GM12878 (cell line): ENCODE measurements around the gene KIRREL3. TPM values are rescaled to one million over a fixed set of nuclear protein-coding genes. Genes with fewer than 3 reads are reported as not detected.

Experiments
- ATAC-seq: fragments of 200-7000 bp; cut with Tn5 transposase; 3 replicates; pipeline ENCODE4 v1.9.1; 2020; ENCODE audit warnings: mild to moderate bottlenecking, moderate library complexity
- BruUV-seq: library from RNA; stranded (reverse); fragments of 400-500 nt; replicated peaks from 2 replicates; lab custom pipeline; 2021; lab: Mats Ljungman, UMichigan
- CTCF ChIA-PET: fragments of 300-600 bp; sonication (Branson Sonifier 250); formaldehyde crosslinking; extraction: SDS; loops from one replicate; lab custom pipeline; 2021; ENCODE audit warnings: inconsistent platforms; lab: Yijun Ruan, JAX
- POLR2A ChIA-PET: fragments of 350-600 bp; formaldehyde crosslinking; extraction: SDS; loops from one replicate; lab custom pipeline; 2021; ENCODE audit warnings: inconsistent platforms; lab: Charles Lee
- RAD21 ChIA-PET: fragments of 300-600 bp; sonication (Branson Sonifier 250); formaldehyde crosslinking; loops from one replicate; lab custom pipeline; 2023; ENCODE audit warnings: antibody characterized with exemption; ENCODE audit not compliant: unreplicated experiment; lab: Charles Lee
- SMC1A ChIA-PET: fragments of 300-600 bp; sonication (Branson Sonifier 250); formaldehyde crosslinking; loops from one replicate; lab custom pipeline; 2023; ENCODE audit not compliant: unreplicated experiment, uncharacterized antibody; lab: Charles Lee
- DNase-seq: peaks from one replicate; pipeline ENCODE4 v3.0.0-alpha.2; 2011; ENCODE audit warnings: low read depth, low spot score
- FAIRE-seq: peaks from 3 replicates; lab custom pipeline; 2011; peaks lifted over from hg19 to GRCh38; lab: Jason Lieb, UNC
- H2AFZ ChIP-seq: 2 replicates; pipeline ENCODE4 v1.6.0; 2011; ENCODE audit warnings: low read depth, low read length, control low read depth; ENCODE audit not compliant: control insufficient read depth
- H3K27ac ChIP-seq: 2 replicates; pipeline ENCODE4 v1.5.1; 2011; ENCODE audit warnings: control low read depth; ENCODE audit not compliant: control insufficient read depth, insufficient read depth
- H3K27me3 ChIP-seq, 2 experiments: replicated peaks in 1 of 2; 2 replicates each; pipeline versions ENCODE4 v1.6.0 to v1.6.1; 2011; ENCODE audit warnings: low read length in 1 of 2; ENCODE audit not compliant: control insufficient read depth in 2 of 2, insufficient read depth in 2 of 2
- H3K36me3 ChIP-seq, 2 experiments: 2 replicates each; pipeline ENCODE4 v1.5.1; 2011; ENCODE audit warnings: low read length in 1 of 2; ENCODE audit not compliant: control insufficient read depth in 2 of 2, insufficient read depth in 2 of 2
- H3K4me1 ChIP-seq: 2 replicates; pipeline ENCODE4 v1.6.1; 2011; ENCODE audit warnings: mild to moderate bottlenecking, low read length, moderate library complexity, mixed read lengths; ENCODE audit not compliant: control insufficient read depth, insufficient read depth
- H3K4me2 ChIP-seq: 2 replicates; pipeline ENCODE4 v1.6.0; 2011; ENCODE audit warnings: control low read depth; ENCODE audit not compliant: control insufficient read depth, insufficient read depth
- H3K4me3 ChIP-seq: fragments of 200-600 bp; sonication (generic); 2 replicates; pipeline ENCODE4 v1.5.1; 2016
- H3K79me2 ChIP-seq: 2 replicates; pipeline ENCODE4 v1.6.0; 2011; ENCODE audit warnings: low read length; ENCODE audit not compliant: control insufficient read depth, insufficient read depth
- H3K9ac ChIP-seq: 2 replicates; pipeline ENCODE4 v1.8.0; 2011; ENCODE audit warnings: low read length, control low read depth, mixed read lengths; ENCODE audit not compliant: control insufficient read depth, insufficient read depth
- H3K9me3 ChIP-seq: replicated peaks from 3 replicates; pipeline ENCODE4 v1.5.1; 2011; ENCODE audit warnings: mild to moderate bottlenecking, low read length; ENCODE audit not compliant: control insufficient read depth, insufficient read depth
- H4K20me1 ChIP-seq: 2 replicates; pipeline ENCODE4 v1.6.0; 2011; ENCODE audit not compliant: control insufficient read depth, insufficient read depth
- BRCA1 ChIP-seq: IDR thresholded peaks from 2 replicates; pipeline ENCODE4 v1.6.1; 2011; ENCODE audit warnings: low read depth, low read length, improper control_type of control experiment
- EZH2 ChIP-seq: IDR thresholded peaks from 2 replicates; pipeline ENCODE4 v1.6.1; 2012; ENCODE audit warnings: low read depth, mild to moderate bottlenecking, control low read depth, inconsistent platforms, low read length, borderline replicate concordance; ENCODE audit not compliant: control insufficient read depth
- FOXM1 ChIP-seq: IDR thresholded peaks from 2 replicates; pipeline ENCODE4 v1.6.1; 2012; ENCODE audit warnings: low read depth, mild to moderate bottlenecking, inconsistent platforms, low read length, moderate library complexity
- IKZF1 ChIP-seq: fragments of 450-650 bp; conservative IDR thresholded peaks from 2 replicates; pipeline ENCODE4 v1.6.1; 2017; ENCODE audit warnings: antibody characterized with exemption, mild to moderate bottlenecking
- JUNB ChIP-seq: IDR thresholded peaks from 2 replicates; pipeline ENCODE4 v1.6.1; 2016; ENCODE audit warnings: antibody characterized with exemption, mild to moderate bottlenecking
- KLF5 ChIP-seq: fragments of 450-650 bp; IDR thresholded peaks from 2 replicates; pipeline ENCODE4 v1.6.1; 2014; ENCODE audit warnings: mild to moderate bottlenecking; ENCODE audit not compliant: partially characterized antibody
- MTA3 ChIP-seq: IDR thresholded peaks from 2 replicates; pipeline ENCODE4 v1.6.1; 2012; ENCODE audit warnings: low read length, inconsistent platforms, borderline replicate concordance
- MXI1 ChIP-seq: fragments of 150-350 bp; IDR thresholded peaks from 2 replicates; pipeline ENCODE4 v1.6.1; 2011; ENCODE audit warnings: low read depth, mild to moderate bottlenecking, inconsistent platforms, low read length, improper control_type of control experiment
- NBN ChIP-seq: fragments of 450-650 bp; IDR thresholded peaks from 2 replicates; pipeline ENCODE4 v1.6.1; 2016
- NR2C2 ChIP-seq: IDR thresholded peaks from 2 replicates; pipeline ENCODE4 v1.6.1; 2011; ENCODE audit warnings: borderline replicate concordance, low read depth; ENCODE audit not compliant: control insufficient read depth, insufficient read length
- RB1 ChIP-seq: fragments of 450-650 bp; formaldehyde crosslinking; IDR thresholded peaks from 2 replicates; pipeline ENCODE4 v1.6.1; 2017; ENCODE audit warnings: mild to moderate bottlenecking, borderline replicate concordance
- RCOR1 ChIP-seq: conservative IDR thresholded peaks from 2 replicates; pipeline ENCODE4 v1.6.1; 2012; ENCODE audit warnings: low read depth, low read length, improper control_type of control experiment
- SIX5 ChIP-seq: IDR thresholded peaks from 2 replicates; pipeline ENCODE4 v1.6.1; 2011; ENCODE audit warnings: mild to moderate bottlenecking, low read depth, low read length, moderate library complexity; ENCODE audit not compliant: severe bottlenecking
- SP1 ChIP-seq: IDR thresholded peaks from one replicate; pipeline ENCODE4 v1.6.1; 2011; ENCODE audit warnings: low read depth, low read length
- TCF7 ChIP-seq: IDR thresholded peaks from 2 replicates; pipeline ENCODE4 v1.6.1; 2014; ENCODE audit warnings: antibody characterized with exemption, borderline replicate concordance
- YBX1 ChIP-seq: fragments of 450-650 bp; IDR thresholded peaks from 2 replicates; pipeline ENCODE4 v1.6.1; 2016; ENCODE audit warnings: antibody characterized with exemption
- ZBED1 ChIP-seq: IDR thresholded peaks from 2 replicates; pipeline ENCODE4 v1.6.1; 2016; ENCODE audit warnings: borderline replicate concordance
- WGBS: methylation state at CpG from one replicate; pipeline ENCODE4 v1.1.6; 2016; ENCODE audit warnings: low lambda C conversion rate; ENCODE audit not compliant: insufficient replicate concordance, insufficient coverage; ENCODE audit errors: missing lambda C conversion rate; 5-methylcytosine and 5-hydroxymethylcytosine counted together
- in situ Hi-C: fragments of 300-500 bp; cut with MboI; formaldehyde crosslinking; loops from 9 replicates; pipeline ENCODE4 v1.14.3; 2018; ENCODE audit warnings: mixed read lengths
- intact Hi-C: fragments of 100-400 bp; cut with micrococcal nuclease; formaldehyde crosslinking; loops from one replicate; pipeline ENCODE4 v1.14.2; 2022; ENCODE audit not compliant: unreplicated experiment
- polyA plus RNA-seq, 11 experiments: library from polyadenylated mRNA; depleted of rRNA in 4 of 11; unstranded in 6 of 11; stranded (reverse) in 5 of 11; fragments of >200 nt; fragmentation: Nextera tagmentation in 4 of 11; fragmentation: Illumina TruSeq in 1 of 11; extraction: Ambion mirVana in 4 of 11; extraction: Trizol in 1 of 11; gene quantifications; 1 replicate in 1 of 11; 2 replicates in 10 of 11; pipeline versions ENCODE4 v1.2.1 to v1.2.3, GENCODE V29; 2011 to 2016; ENCODE audit warnings: inconsistent platforms in 2 of 11, missing spikeins in 2 of 11, low read depth in 1 of 11
- total RNA-seq, 4 experiments: library from RNA; depleted of rRNA in 3 of 4; stranded (reverse); fragments of >200 nt in 3 of 4; fragmentation: Illumina TruSeq in 1 of 4; extraction: Trizol in 1 of 4; gene quantifications; 2 replicates each; pipeline versions ENCODE4 v1.2.1 to v1.2.3, GENCODE V29; 2013 to 2021
- TF ChIP-seq, protein P1 (sequence below): fragments of 450-650 bp; IDR thresholded peaks from 2 replicates; pipeline ENCODE4 v1.6.1; 2017; ENCODE audit warnings: mild to moderate bottlenecking, low read depth, inconsistent platforms; ENCODE audit not compliant: poor library complexity, severe bottlenecking

The KIRREL3 gene
- total and polyA plus RNA-seq, 10 of the 15 experiments (the other 5 are each of a cell fraction or from before 2014, with no cell fraction given): under 0.01 TPM; not detected in 9

DNA sequence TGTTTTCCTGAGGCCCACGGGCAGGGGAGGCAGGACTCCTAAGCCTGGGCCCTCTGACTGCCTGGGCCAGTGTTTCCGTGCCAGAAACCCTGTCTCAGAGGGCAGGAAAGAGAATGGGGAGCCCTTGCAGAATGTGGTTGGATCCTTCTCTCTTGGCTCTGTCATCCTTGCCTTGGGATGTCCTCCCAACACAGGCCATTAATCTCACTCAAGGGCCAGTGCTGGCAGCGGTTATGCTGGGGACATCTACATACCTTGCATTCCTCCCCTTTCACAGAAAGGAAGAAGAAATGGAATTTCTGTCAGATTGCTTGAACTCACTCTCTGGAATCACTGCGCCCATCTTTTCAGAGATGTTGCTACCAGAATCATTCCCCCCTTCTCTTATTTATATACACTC lies 296.9 kb downstream of the KIRREL3 start:
- ATAC-seq: no peak
- ChIA-PET CTCF (no interaction called here), POLR2A (no interaction called here), SMC1A (no interaction called here), RAD21 (no interaction called here)
- Histone ChIP-seq H3K79me2 (no peaks in the 10 kb centered on the region), H2AFZ (no peak overlapping the region), H3K9ac (no peak overlapping the region), H3K4me3 (no peak overlapping the region), H3K36me3 (no peaks in the 10 kb centered on the region), H3K4me1 (peaks cover 16% of the 10 kb centered on the region), H3K27me3 (no peaks in the 10 kb centered on the region; a peak in 1 of 4 replicates), H4K20me1 (no peaks in the 10 kb centered on the region), H3K9me3 (no peaks in the 10 kb centered on the region; the same call in 2 of the 3 replicates), H3K27ac (no peak overlapping the region), H3K4me2 (no peak overlapping the region)
- BruUV-seq: no TSS peak
- in situ Hi-C loops: no loop called here
- 23% methylated on average over 4 of the region's 4 CpGs for WGBS
- TF ChIP-seq RCOR1 (no peak), SP1 (no peak)
- DNase-seq: no peak
- FAIRE-seq: no peak
- intact Hi-C loops: loop anchor here (5.0 to 10.0 kb wide), 2 partner anchors 96 to 389 kb away; no protein-coding TSS in a partner anchor

- intact Hi-C loops (loop anchor here (5.0 to 10.0 kb wide), 2 partner anchors 96 to 388 kb away; no protein-coding TSS in a partner anchor), in situ Hi-C loops (no loop called here)
- ATAC-seq (no peak), FAIRE-seq (no peak), DNase-seq (no peak)
- H3K36me3 ChIP-seq: no peaks in the 10 kb centered on the region
- H3K79me2 ChIP-seq: no peaks in the 10 kb centered on the region
- no peak overlapping the region for H3K9ac ChIP-seq
- peaks cover 16% of the 10 kb centered on the region for H3K4me1 ChIP-seq
- no peaks in the 10 kb centered on the region for H4K20me1 ChIP-seq
- ChIA-PET SMC1A (no interaction called here), POLR2A (no interaction called here), RAD21 (no interaction called here), CTCF (no interaction called here)
- H3K27me3 ChIP-seq: no peaks in the 10 kb centered on the region; a peak in 1 of 4 replicates
- TF ChIP-seq NR2C2 (no peak), YBX1 (no peak), IKZF1 (no peak), KLF5 (no peak), JUNB (no peak), ZBED1 (no peak), SIX5 (no peak), BRCA1 (no peak), TCF7 (no peak), EZH2 (no peak), MTA3 (no peak), MXI1 (no peak), NBN (no peak), FOXM1 (no peak), RB1 (no peak)
- TF ChIP-seq, protein P1, sequence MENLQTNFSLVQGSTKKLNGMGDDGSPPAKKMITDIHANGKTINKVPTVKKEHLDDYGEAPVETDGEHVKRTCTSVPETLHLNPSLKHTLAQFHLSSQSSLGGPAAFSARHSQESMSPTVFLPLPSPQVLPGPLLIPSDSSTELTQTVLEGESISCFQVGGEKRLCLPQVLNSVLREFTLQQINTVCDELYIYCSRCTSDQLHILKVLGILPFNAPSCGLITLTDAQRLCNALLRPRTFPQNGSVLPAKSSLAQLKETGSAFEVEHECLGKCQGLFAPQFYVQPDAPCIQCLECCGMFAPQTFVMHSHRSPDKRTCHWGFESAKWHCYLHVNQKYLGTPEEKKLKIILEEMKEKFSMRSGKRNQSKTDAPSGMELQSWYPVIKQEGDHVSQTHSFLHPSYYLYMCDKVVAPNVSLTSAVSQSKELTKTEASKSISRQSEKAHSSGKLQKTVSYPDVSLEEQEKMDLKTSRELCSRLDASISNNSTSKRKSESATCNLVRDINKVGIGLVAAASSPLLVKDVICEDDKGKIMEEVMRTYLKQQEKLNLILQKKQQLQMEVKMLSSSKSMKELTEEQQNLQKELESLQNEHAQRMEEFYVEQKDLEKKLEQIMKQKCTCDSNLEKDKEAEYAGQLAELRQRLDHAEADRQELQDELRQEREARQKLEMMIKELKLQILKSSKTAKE: no peak
- no peak overlapping the region for H3K4me3 ChIP-seq
- no peak overlapping the region for H2AFZ ChIP-seq
- WGBS: 28% methylated on average over 5 of the region's 5 CpGs
- no peak overlapping the region for H3K27ac ChIP-seq
- BruUV-seq: no TSS peak
- no peaks in the 10 kb centered on the region; the same call in 2 of the 3 replicates for H3K9me3 ChIP-seq
- no peak overlapping the region for H3K4me2 ChIP-seq
These were observed 297.6 kb downstream of the KIRREL3 start for GRCh38 chr11:126702987-126703386.
